GM12892 (cell line): ENCODE results near the gene MLLT1.

Experiments used
- POLR2A ChIP-seq: IDR thresholded peaks from 2 replicates; pipeline ENCODE4 v1.6.1; 2011; ENCODE audit warnings: low read depth, low read length, control low read depth
- POLR2AphosphoS5 ChIP-seq: IDR thresholded peaks from 2 replicates; pipeline ENCODE4 v1.6.1; 2011; ENCODE audit warnings: low read depth, low read length, control low read depth

DNA sequence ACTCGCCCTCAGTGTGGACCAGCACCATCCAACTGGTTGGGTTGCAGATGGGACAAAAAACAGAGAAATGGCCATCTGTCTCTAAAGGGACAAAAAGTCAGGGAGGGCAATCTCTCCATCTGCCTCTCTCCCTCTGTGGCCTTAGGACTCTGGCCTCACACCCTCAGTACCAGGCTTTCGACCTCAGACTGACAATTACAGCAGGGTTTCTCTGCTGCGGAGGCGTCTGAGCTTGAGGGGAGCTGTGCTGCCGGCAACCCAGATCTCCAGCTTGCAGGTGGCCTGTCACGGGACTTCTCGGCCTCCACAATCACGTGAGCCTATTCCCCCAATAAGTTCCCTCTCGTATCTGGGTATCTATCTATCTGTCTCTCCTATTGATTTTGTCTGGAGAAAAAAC is 27.7 kb downstream of the MLLT1 start:
- TF ChIP-seq POLR2A (no peak), POLR2AphosphoS5 (no peak)
